HT1080 (cell line): ENCODE results near the gene RNGTT. TPM values are rescaled to one million over a fixed set of nuclear protein-coding genes. Genes with fewer than 3 reads are reported as not detected.
A peak's percentile ranks its signal among the peaks of the same experiment; 100 is the strongest.

ENCODE experiments used
- DNase-seq: peaks from one replicate; pipeline ENCODE4 v3.0.0-alpha.2; 2015; ENCODE audit warnings: low read depth
- total RNA-seq: library from RNA; depleted of rRNA; stranded (reverse); fragments of >200 nt; shearing (Covaris generic); gene quantifications from 2 replicates; pipeline ENCODE4 v1.2.3, GENCODE V29; 2014

Gene RNGTT
- total RNA-seq, 1 experiment from 2014 or later, result 18.1 TPM

DNA sequence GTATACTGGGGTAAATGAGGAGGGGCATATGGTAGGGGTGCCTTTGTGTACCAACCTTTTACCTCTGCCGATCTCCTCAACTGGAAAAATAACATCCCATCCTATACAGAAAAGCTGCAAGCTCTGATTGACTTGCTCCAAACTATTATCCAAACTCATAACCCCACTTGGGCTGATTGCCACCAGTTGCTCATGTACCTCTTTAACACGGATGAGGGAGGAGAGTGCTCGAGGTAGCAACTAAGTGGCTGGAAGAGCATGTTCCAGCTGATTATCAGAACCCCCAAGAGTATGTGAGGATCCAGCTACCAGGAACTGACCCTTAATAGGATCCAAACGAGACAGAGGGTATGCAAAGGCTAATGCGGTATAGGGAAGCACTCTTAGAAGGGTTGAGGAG lies 299.6 kb downstream of the RNGTT start:
- DNase-seq, result no peak

GRCh38 chr6:88662653-88663174 lies 300.7 kb downstream of the RNGTT start:
- no peak for DNase-seq

DNA sequence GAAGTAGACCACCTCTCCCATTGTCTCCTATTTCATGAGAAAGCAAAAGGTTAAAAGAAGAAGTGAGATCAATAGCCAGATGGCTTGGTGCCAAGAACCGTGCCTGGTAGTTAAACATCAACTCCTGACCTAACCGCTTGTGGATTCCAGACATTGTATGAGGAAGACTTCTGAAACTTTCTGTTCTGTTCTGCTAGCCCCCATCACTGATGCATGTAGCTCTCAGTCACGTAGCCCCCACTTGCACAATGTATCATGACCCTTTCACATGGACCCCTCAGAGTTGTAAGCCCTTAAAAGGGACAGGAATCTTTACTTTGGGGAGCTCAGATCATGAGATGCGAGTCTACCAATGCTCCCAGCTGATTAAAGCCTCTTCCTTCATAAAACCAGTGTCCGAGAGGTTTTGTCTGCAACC lies 301.2 kb downstream of the RNGTT start:
- no peak for DNase-seq

DNA sequence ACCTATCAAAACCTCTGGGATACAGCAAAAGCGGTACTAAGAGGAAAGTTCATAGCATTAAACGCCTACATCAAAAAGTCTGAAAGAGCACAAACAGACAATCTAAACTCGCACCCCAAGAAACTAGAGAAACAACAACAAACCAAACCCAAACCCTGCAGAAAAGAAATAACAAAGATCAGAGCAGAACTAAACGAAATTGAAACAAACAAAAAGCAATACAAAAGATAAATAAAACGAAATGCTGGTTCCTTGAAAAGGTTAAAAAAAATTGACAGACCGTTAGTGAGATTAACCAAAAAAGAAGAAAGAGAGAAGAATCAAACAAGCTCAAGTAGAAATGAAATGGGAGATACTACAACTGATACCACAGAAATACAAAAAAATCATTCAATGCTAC lies 302.3 kb downstream of the RNGTT start:
- DNase-seq, result no peak

GRCh38 chr6:88655586-88655985 lies 307.8 kb downstream of the RNGTT start:
- no peak for DNase-seq

DNA sequence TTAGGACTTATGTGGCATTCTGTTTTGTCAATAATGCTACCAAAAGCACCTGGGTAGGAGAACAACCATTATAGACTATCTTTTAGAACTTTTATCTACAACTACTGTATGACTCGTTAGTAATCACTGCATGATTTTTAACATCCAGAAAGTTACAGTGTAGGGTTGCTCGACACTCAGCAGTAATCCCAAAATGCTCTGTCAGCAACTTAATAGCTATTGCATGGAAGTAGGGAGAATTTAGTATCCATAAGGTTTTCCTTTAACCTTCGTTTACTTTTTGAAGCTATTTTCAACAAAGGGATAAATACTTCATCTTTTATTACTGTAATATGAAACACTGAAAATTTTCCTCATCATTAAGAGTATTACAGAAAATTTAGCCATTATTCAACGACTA lies 309.5 kb downstream of the RNGTT start:
- DNase-seq, result no peak

DNA sequence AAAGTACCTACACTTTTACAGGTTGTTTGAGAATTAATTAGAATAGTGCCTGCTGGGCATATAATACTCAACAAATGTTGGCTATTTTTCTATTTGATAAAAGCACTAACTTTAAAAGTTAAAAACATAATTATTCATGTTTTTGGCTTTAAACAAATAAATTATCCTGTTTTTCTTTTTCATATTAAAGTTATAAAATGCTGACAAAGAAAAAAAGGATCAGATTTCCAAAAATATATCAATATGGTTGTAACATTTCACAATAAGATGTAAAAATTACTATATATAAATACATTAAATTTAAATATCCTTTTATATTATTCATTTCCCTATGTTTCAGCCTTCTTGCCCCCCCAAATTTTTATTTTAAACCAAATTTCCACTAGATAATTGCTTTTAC lies 312.0 kb downstream of the RNGTT start:
- DNase-seq, result no peak

DNA sequence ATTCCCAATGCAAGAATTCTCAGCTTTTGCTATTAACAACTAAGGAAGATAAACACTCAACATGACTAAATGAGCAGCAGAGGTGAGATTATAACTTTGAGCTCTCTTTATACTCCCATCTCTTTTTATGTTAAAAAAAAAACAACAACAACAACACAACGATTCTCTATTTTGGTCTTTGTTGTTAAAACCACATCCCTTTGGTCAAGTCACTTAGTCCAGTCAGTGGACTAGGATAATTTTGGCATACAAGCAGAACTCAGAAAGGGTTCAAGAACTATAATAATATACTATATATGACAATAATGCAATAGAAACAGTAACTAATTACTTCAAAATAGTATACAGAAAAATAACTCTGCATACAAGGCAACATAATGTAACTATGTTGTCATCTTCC lies 312.4 kb downstream of the RNGTT start:
- DNase-seq, result no peak

DNA sequence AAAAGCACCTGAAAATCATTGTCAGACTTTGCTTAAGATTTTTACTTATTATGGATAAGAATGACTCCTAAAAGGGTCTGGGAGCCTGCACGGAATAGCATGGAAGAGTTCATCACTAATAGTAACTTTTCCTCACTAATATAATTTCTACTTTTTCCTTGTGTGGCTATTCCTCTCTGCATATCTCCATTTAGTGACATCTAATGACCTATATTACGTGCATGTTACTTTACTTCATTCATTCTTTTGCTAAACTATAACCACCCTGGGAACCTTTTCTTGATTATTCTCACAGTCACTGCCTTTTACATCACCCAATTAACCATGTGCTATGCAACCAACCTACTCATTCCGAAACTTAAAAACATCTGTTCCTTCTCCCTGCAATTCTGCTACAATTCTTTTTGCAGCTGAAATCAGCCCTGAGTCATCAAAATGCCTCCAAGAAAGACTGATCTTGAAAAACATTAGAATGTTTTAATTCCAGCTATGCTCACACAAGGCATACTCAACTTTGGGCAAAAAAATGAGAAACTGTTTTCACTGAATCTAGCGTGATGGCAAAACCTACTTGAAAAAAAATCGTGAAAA lies 313.3 kb downstream of the RNGTT start:
- DNase-seq, result no peak

- DNase-seq, result no peak
Observed at GRCh38 chr6:88641178-88641903, 322.1 kb downstream of the RNGTT start.

GRCh38 chr6:88637761-88638545 lies 325.5 kb downstream of the RNGTT start:
- DNase-seq, result no peak

- DNase-seq, result no peak
Observed at GRCh38 chr6:88636871-88637270, 326.5 kb downstream of the RNGTT start.

GRCh38 chr6:88633782-88634181 lies 329.6 kb downstream of the RNGTT start:
- no peak for DNase-seq

DNA sequence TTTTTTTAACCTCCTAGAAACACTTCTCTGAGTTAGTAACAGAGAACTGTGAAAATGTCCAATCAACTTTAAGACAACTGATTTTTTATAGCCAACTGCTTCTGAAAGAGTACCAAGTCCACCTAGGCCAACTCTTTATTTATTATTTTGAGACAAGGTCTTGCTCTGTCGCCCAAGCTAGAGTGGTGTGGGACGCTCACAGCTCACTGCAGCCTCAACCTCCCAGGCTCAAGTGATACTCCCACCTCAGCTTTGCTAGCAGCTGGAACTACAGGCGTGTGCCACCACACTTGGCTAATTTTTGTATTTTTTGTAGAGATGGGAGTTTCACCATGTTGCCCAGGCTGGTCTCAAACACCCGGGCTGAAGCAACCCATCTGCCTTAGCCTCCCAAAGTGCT lies 331.6 kb downstream of the RNGTT start:
- no peak for DNase-seq

GRCh38 chr6:88629838-88630494 lies 333.5 kb downstream of the RNGTT start:
- DNase-seq, result peak; percentile 24

DNA sequence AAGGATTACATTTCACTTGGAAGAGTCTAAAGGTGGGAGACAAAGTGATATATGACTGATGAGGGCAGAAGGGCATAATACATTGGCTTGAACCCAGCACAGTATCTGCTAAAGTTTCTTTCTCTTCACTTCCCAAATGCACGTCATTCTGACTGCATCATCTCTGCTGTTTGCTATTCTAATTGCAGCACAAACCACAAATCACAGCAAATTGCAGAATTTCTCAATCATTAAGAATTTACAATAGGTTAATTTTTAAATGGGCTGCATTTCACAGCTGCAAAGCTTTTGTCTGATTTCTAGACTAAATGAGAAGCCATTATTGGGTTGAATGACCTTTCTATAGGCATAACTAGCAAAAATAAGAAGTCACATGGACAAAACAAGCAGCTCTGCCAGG lies 337.0 kb downstream of the RNGTT start:
- DNase-seq, result no peak

DNA sequence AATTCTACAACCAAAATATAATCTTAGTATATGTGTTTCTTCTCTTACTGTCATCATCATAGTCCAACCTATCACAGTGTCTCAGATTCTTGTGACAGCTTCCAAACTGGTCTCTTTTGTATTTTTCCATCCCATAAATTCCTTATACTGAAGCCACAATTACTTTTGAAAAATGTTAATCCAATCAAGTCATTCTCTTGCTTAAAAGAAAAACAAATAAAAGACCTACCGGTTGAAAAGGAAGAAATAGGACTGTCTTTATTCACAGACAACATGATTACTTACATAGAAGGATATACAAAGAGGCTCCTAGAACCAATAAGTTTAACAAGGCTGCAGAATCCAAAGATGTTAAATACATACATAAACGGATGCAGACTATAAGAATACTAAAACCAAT lies 339.9 kb downstream of the RNGTT start:
- no peak for DNase-seq

GRCh38 chr6:88619951-88620350 lies 343.5 kb downstream of the RNGTT start:
- DNase-seq, result no peak

DNA sequence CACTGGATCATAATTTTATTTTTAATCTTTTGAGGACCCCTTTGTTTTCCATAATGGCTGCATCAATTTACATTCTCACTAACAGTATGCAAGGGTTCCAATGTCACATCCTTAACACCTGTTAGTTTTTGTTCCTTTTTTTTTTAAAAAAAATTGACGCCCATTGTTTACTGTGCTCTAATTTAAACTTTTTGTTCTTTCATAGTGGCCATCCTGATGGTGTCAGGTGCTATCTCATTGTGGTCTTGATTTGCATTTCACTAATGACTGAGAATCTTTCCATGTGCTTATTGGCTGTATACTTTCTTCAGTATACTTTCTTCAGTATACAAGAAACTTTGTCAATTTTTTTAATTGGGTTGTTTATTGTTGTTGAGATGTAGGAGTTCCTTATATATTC lies 347.0 kb downstream of the RNGTT start:
- no peak for DNase-seq

DNA sequence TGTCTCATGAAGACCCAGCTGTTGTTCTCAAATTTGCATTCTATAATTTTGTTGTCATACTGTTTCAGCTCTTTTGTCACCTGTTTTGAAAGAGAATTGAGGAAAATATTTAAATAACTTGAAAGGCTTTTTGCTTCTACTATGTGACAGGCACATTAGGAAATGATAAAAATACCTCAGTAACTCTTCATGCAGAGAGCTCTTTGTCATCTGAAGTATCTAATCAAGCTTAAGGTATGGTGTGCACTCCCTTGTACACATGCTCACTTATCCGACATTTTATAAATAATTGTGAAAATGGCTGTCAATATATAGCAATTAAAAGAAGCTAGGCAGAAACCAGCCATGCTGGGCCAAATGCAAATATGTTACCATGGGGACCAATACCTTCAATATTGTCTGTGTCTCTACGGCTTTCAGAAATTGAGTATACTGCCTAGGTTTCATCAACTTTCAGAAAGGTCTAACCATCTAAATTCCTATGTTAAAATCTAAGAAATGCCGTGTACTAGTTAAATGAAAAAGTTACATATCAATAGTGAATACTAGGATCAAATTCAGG lies 349.0 kb downstream of the RNGTT start:
- DNase-seq, result no peak

- DNase-seq, result no peak
Observed at GRCh38 chr6:88612631-88613030, 350.8 kb downstream of the RNGTT start.
